ENCODE measurements around the gene CENPQ.
A peak's percentile ranks its signal among the peaks of the same experiment; 100 is the strongest.

The CENPQ gene, protein sequence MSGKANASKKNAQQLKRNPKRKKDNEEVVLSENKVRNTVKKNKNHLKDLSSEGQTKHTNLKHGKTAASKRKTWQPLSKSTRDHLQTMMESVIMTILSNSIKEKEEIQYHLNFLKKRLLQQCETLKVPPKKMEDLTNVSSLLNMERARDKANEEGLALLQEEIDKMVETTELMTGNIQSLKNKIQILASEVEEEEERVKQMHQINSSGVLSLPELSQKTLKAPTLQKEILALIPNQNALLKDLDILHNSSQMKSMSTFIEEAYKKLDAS

DNA sequence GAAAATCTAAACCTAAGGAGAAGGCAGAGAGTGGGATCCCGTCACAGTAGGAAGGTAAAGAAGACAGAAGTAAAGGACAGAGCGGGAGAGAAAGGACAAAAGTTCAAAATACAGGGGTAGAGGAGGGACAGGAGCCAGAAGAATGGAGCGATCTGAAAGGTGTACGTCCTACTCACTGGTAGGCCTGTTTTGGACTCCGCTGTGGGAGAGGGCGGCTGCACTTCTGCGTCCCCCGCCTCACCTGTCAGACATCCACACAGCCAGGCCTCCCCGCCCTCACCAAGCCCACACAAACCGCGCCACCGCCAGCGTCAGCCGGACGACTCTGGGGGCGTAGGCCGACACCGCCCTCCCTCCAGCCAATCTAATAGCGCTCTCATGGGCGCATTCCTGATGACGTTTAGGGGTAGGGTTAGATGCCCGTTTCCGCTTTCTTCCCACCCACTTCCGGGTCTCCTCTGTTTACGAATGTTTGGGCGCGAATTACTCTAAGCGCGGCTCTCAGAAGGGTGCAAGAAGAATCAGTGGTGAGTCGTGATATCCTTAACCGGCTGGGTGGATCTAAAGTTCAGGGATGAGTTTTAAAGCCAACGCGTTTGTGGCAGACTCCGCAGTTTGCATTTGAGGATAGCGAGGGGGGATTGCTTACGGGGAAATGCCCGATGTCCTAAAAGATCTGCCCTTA lies at the start of gene CENPQ, which contains the start of gene MMUT:
TSS of gene CENPQ (plus strand) at position 444 of the 685 bp plus-strand sequence. CDS start 6,807 bp downstream, outside the sequence.
TSS of gene MMUT (minus strand) at position 327 of the 685 bp plus-strand sequence. CDS start 3,787 bp downstream, outside the sequence.
- no peaks in the 10 kb centered on the region for H3K27me3 ChIP-seq
- peaks cover 9% of the 10 kb centered on the region for H3K36me3 ChIP-seq
- peak within 1 kb of the TSS; percentile 90 for H3K4me3 ChIP-seq
- H3K4me1 ChIP-seq = peaks cover 41% of the 10 kb centered on the region
- H3K9me3 ChIP-seq = no peaks in the 10 kb centered on the region
- peak within 1 kb of the TSS; percentile 88 for H3K9ac ChIP-seq
- TF ChIP-seq Cebpa-rat (IDR thresholded peaks at IDR 0.05) = no peak
- peak within 1 kb of the TSS; percentile 83 for H3K27ac ChIP-seq
- peak within 1 kb of the TSS; percentile 98 for H3K4me2 ChIP-seq
- H4K20me1 ChIP-seq = 0 out of 2 replicates have a peak, but pooled peaks cover 3% of the 10 kb centered on the region

- H3K27me3 ChIP-seq = no peaks in the 10 kb centered on the region
- TF ChIP-seq Cebpa-rat (IDR thresholded peaks at IDR 0.05) = no peak
- no peaks in the 10 kb centered on the region for H3K36me3 ChIP-seq
- H3K4me3 ChIP-seq = no peak overlapping the region
- no peak overlapping the region for H3K27ac ChIP-seq
- H3K4me2 ChIP-seq = no peak overlapping the region
- no peak overlapping the region for H3K9ac ChIP-seq
- H3K4me1 ChIP-seq = no peaks in the 10 kb centered on the region
- H4K20me1 ChIP-seq = no peaks in the 10 kb centered on the region
- no peaks in the 10 kb centered on the region for H3K9me3 ChIP-seq
Observed at GRCh38 chr6:49415358-49415757, 47.8 kb upstream of the CENPQ start.

GRCh38 chr6:49416195-49416594 lies 47.0 kb upstream of the CENPQ start:
- H3K4me2 ChIP-seq = no peak overlapping the region
- H3K9ac ChIP-seq = no peak overlapping the region
- no peaks in the 10 kb centered on the region for H3K36me3 ChIP-seq
- no peak for TF ChIP-seq Cebpa-rat (IDR thresholded peaks at IDR 0.05)
- H3K4me3 ChIP-seq = no peak overlapping the region
- no peaks in the 10 kb centered on the region for H3K4me1 ChIP-seq
- H3K27ac ChIP-seq = no peak overlapping the region
- no peaks in the 10 kb centered on the region for H3K9me3 ChIP-seq
- no peaks in the 10 kb centered on the region for H4K20me1 ChIP-seq
- no peaks in the 10 kb centered on the region for H3K27me3 ChIP-seq

DNA sequence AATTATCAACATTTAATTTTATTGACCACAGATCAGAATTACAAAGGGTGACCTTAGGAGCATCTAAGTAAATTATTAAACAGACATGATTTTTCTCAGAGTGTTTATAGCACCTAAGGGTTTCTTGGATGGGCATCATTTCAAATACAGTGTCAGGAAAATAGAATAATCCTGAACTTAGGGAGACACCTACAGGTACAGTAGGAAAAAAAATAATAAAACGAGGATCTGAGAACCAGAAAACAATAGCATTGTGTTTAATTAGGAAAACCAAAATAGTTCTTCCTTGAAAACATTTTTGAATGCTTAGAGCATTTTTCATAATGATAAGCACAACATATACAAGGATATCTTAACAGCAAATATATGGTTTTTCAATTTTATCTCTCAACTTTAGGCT lies 39.4 kb upstream of the CENPQ start:
- no peak for TF ChIP-seq Cebpa-rat (IDR thresholded peaks at IDR 0.05)
- H3K9me3 ChIP-seq = no peaks in the 10 kb centered on the region
- no peak overlapping the region for H3K4me2 ChIP-seq
- no peaks in the 10 kb centered on the region for H3K36me3 ChIP-seq
- H3K27ac ChIP-seq = no peak overlapping the region
- no peaks in the 10 kb centered on the region for H3K4me1 ChIP-seq
- H3K9ac ChIP-seq = no peak overlapping the region
- no peak overlapping the region for H3K4me3 ChIP-seq
- no peaks in the 10 kb centered on the region for H4K20me1 ChIP-seq
- no peaks in the 10 kb centered on the region for H3K27me3 ChIP-seq

DNA sequence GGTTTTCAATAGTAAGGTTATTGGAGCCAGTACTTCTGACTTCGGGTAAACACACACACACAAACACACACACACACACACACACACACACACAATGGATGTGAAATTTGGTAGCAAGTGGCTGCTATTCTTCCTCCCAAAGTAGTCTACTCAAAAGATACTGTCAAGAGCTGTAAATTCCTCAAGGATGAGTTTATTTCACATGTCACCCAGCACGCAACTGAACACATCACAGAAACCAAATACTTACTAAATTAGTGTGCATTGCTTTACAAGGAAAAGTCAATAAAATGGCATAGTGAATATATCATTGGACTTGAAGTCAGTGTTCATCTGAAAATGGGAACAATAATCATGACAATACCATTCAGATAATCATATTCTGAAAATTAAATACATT lies 33.0 kb upstream of the CENPQ start:
- H3K4me1 ChIP-seq = no peaks in the 10 kb centered on the region
- no peak overlapping the region for H3K9ac ChIP-seq
- H3K27ac ChIP-seq = no peak overlapping the region
- H3K4me3 ChIP-seq = no peak overlapping the region
- H3K9me3 ChIP-seq = no peaks in the 10 kb centered on the region
- H3K4me2 ChIP-seq = no peak overlapping the region
- TF ChIP-seq Cebpa-rat (IDR thresholded peaks at IDR 0.05) = no peak
- no peaks in the 10 kb centered on the region for H4K20me1 ChIP-seq
- H3K27me3 ChIP-seq = no peaks in the 10 kb centered on the region
- H3K36me3 ChIP-seq = peaks cover 31% of the 10 kb centered on the region

DNA sequence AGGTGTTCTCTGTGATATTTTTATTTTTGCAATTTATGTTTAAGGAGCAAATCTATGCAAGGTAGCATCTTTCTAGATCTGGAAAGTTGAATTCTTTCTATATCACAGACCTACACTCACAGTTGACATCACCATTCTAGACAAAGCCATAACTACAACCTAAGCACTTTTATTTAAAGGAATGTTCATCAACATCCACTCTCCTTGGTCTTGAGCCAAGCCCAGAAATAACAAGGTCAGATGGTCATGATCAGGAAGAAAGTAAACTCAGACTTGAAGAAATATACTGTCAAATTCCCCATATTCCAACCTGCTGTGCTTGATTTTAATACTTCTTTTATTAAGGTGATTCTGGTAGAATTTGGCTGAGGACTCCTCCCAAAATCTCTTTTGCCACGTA lies 32.3 kb upstream of the CENPQ start:
- H3K4me2 ChIP-seq = no peak overlapping the region

DNA sequence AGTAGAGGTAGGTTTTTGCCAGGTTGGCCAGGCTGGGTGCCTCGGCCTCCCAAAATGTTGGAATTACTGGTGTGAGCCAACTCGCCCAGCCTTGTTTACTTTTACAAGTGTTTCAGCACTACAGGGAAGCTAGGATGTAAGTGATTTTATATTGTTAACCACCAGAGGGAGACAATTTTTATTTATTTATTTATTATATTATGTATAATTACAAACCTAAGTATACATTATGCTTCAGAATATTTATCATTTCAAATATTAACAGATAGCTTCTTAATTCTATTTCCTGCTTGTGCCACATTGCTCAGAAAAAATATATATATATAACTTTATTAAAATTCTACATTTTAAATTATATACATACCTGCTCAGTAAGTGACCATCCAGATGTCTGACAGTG lies 9.9 kb upstream of the CENPQ start:
- no peaks in the 10 kb centered on the region for H4K20me1 ChIP-seq
- no peak overlapping the region for H3K27ac ChIP-seq
- no peak overlapping the region for H3K4me2 ChIP-seq
- no peak overlapping the region for H3K9ac ChIP-seq
- H3K9me3 ChIP-seq = no peaks in the 10 kb centered on the region
- H3K27me3 ChIP-seq = no peaks in the 10 kb centered on the region
- peaks cover 32% of the 10 kb centered on the region for H3K36me3 ChIP-seq
- no peak for TF ChIP-seq Cebpa-rat (IDR thresholded peaks at IDR 0.05)
- no peak overlapping the region for H3K4me3 ChIP-seq
- H3K4me1 ChIP-seq = no peaks in the 10 kb centered on the region

More for the DNA sequence above, 32.3 kb upstream of the CENPQ start:
- TF ChIP-seq Cebpa-rat (IDR thresholded peaks at IDR 0.05) = no peak
- no peak overlapping the region for H3K9ac ChIP-seq
- H3K36me3 ChIP-seq = peaks cover 37% of the 10 kb centered on the region
- no peaks in the 10 kb centered on the region for H3K4me1 ChIP-seq
- no peak overlapping the region for H3K27ac ChIP-seq
- H3K4me3 ChIP-seq = no peak overlapping the region
- H3K27me3 ChIP-seq = no peaks in the 10 kb centered on the region
- no peaks in the 10 kb centered on the region for H3K9me3 ChIP-seq
- no peaks in the 10 kb centered on the region for H4K20me1 ChIP-seq

- H3K4me3 ChIP-seq = no peak overlapping the region
- H3K27ac ChIP-seq = no peak overlapping the region
- H4K20me1 ChIP-seq = no peaks in the 10 kb centered on the region
- no peak overlapping the region for H3K4me2 ChIP-seq
- no peak overlapping the region for H3K9ac ChIP-seq
- no peaks in the 10 kb centered on the region for H3K9me3 ChIP-seq
- H3K36me3 ChIP-seq = peaks cover 37% of the 10 kb centered on the region
- no peaks in the 10 kb centered on the region for H3K27me3 ChIP-seq
- H3K4me1 ChIP-seq = no peaks in the 10 kb centered on the region
- no peak for TF ChIP-seq Cebpa-rat (IDR thresholded peaks at IDR 0.05)
Observed at GRCh38 chr6:49454787-49455709, 8.1 kb upstream of the CENPQ start.

DNA sequence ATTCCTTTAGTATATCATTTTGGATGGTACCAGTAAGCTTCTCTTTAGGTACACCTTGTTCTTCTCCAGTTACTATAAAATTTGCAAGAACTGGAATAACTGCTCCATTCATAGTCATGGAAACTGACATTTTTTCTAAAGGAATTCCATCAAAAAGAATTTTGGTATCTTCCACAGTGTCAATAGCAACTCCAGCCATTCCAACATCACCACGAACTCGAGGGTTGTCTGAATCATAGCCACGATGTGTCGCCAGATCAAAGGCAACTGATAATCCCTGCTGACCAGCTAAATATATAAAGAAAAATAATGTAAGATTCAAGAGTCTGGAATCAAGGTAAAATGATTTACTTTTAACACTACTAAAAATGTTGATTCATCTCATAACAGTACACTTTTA lies 5.4 kb upstream of the CENPQ start:
- Histone ChIP-seq H3K9me3 (no peaks in the 10 kb centered on the region), H3K9ac (no peak overlapping the region), H4K20me1 (no peaks in the 10 kb centered on the region), H3K4me1 (peaks cover 16% of the 10 kb centered on the region), H3K4me2 (no peak overlapping the region), H3K4me3 (no peak overlapping the region), H3K36me3 (peaks cover 28% of the 10 kb centered on the region), H3K27ac (no peak overlapping the region), H3K27me3 (no peaks in the 10 kb centered on the region)
- no peak for TF ChIP-seq Cebpa-rat (IDR thresholded peaks at IDR 0.05)

Measured in BLaER1 (cell line).